NCI-H82 treated with DMSO at 0.1 percent for 48 hours (cell line): ENCODE results near the gene BLTP1.
"Not testable (repeated sequence)": the region's sequence is repeated elsewhere in the genome, so short reads cannot be mapped to it uniquely, and the experiment has no call there.

Source experiments
- DNase-seq: peaks from one replicate; lab custom pipeline; 2025; ENCODE audit not compliant: unreplicated experiment; lab: John Stamatoyannopoulos, UW

Gene BLTP1, protein sequence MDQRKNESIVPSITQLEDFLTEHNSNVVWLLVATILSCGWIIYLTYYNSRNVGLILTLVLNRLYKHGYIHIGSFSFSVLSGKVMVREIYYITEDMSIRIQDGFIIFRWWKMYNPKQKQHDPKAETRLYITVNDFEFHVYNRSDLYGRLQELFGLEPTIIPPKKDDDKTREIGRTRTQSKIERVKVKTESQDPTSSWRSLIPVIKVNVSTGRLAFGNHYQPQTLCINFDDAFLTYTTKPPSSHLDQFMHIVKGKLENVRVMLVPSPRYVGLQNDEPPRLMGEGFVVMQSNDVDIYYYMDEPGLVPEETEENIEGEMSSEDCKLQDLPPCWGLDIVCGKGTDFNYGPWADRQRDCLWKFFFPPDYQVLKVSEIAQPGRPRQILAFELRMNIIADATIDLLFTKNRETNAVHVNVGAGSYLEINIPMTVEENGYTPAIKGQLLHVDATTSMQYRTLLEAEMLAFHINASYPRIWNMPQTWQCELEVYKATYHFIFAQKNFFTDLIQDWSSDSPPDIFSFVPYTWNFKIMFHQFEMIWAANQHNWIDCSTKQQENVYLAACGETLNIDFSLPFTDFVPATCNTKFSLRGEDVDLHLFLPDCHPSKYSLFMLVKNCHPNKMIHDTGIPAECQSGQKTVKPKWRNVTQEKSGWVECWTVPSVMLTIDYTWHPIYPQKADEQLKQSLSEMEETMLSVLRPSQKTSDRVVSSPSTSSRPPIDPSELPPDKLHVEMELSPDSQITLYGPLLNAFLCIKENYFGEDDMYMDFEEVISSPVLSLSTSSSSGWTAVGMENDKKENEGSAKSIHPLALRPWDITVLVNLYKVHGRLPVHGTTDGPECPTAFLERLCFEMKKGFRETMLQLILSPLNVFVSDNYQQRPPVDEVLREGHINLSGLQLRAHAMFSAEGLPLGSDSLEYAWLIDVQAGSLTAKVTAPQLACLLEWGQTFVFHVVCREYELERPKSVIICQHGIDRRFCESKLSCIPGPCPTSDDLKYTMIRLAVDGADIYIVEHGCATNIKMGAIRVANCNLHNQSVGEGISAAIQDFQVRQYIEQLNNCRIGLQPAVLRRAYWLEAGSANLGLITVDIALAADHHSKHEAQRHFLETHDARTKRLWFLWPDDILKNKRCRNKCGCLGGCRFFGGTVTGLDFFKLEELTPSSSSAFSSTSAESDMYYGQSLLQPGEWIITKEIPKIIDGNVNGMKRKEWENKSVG (N-terminal part only)

DNA sequence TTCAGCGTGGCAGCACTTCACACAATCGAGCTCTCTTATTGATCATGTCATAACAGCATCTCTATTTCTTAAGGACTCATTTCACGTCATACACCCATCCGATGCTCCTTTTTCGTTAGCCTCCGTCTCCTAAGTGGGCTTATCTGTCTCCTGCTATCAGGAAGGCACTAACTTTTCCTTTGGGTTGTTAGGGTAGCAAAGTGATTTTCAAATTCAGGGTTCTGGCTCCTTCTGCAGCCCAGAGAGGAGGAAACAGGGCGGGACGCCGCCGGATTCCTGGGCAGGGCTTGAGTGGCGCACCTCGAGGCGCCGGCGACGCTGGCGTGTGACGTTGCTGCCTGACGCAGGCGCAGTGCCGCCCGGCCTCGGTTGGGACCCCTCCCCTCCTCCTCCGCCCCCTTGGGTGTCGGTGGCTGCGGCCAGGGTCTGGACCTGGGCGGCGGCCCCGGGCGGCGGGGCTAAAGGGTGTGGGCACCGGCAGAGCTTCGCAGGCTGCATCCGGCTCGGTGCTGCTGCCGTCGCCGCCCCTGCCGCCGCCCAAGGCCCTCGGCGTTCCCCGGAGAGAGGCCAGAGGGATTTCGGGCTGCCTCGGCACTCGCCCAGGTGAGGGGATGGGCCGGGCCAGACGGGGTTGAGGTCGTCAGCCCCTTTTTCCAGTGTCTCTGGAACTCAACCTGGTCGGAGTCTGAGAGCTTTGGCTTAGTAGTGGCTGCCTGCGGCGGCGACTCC is at the start of gene BLTP1:
Gene BLTP1, plus strand, starts transcription at position 350 of the 729 bp plus-strand sequence. CDS start 18,317 bp downstream, outside the sequence.
- peak; percentile 60 for DNase-seq

DNA sequence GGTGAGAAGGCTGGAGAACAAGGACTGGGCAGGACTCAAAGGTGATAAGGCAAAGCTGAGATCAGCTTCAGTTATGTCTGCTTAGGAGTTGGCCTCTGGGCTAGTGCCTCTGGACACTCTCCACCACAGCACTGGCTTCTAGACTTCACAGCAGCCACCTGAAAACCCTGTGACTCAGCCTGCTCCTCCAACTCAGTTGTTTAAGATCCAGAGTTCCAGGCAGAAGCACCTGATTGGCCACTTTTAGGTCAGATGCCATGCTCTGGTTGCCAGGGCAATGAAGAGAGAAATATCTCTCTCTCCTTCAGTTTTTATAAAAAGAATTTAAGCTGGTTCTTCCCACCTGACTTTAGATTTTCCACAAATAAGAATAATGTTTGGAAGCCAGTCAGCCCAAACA is 47.9 kb upstream of the BLTP1 start:
- DNase-seq = no peak

DNA sequence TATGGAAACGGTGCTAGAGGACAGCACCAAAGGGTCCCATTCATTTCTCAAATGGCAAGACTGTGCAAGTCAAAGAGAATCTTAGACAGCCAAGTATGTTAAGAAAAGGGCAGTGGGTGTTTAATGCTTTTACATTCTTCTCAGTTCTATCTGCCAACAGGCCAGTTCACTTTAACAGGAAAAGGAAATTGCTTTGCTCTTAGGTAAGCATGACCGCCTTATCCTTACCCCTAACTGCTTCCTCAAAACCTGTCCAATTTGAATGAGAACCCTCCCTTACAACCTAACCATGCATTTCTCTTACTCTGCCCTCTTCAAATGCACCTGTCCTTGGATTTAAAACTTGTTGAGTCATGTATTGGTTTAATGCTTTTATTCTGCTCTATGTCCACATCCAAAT is 44.5 kb upstream of the BLTP1 start:
- no peak for DNase-seq

DNA sequence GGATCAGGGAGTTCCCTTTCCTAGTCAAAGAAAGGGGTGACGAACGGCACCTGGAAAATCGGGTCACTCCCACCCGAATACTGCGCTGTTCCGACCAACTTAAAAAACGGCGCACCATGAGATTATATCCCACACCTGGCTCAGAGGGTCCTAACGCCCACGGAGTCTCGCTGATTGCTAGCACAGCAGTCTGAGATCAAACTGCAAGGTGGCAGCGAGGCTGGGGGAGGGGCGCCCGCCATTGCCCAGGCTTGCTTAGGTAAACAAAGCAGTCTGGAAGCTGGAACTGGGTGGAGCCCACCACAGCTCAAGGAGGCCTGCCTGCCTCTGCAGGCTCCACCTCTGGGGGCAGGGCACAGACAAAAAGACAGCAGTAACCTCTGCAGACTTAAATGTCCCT is 41.8 kb upstream of the BLTP1 start:
- not testable (repeated sequence) for DNase-seq

DNA sequence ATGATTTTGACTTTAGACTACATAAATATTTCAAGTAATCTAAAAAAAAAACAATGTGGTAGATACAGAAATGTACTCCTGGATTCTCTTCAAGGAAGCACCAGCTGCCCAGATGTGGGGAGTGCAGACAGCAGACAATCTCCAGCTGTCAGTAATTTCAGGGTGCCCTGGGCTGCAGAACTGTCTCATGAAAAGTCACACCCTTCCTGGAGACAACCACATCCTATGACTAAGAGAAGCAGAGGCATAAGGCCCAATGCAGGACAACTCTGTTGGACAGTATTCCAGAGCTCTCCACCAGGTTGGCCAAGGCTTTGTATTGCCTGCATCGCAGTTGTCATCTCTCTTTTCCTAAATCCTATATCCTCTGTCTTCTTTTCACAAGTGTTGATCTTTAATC is 34.4 kb upstream of the BLTP1 start:
- DNase-seq = no peak

DNA sequence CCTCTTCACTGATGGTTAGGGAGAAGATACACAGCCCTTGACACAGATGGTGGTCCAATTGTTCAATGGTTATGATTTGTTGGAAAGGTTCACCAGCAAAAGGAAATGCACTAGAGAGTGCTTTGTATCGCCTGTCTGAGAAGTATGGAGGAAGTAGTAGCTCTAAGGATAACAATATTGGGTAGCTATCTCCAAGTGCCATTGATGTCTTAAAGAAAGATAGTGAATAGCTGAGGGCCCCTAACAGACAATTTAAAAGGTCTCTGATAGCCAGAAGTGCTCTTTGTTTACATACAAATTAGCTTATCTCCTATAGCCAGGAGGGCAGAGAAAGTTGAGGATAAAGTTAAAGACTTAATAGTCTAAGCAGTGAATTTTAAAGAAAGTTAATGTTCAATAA is 33.9 kb upstream of the BLTP1 start:
- DNase-seq = no peak

DNA sequence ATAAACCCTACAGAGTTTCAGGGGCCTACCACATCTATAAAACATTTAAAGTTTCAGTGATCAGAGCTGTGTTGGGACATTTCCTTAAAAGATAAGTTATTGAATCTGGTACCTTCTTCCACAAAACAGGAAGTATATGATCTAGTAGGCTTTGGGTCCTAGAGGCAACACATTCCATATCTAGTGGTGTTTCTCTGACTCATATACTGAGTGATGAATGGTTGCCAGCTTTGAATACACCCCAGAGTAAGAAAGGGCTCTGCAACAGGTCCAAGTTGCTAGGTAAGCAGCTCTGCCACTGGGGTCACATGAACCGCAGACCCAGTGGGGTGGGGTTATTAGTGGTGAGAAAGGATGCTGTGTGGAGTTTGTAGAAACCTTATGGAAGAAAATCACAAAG is 32.4 kb upstream of the BLTP1 start:
- no peak for DNase-seq

DNA sequence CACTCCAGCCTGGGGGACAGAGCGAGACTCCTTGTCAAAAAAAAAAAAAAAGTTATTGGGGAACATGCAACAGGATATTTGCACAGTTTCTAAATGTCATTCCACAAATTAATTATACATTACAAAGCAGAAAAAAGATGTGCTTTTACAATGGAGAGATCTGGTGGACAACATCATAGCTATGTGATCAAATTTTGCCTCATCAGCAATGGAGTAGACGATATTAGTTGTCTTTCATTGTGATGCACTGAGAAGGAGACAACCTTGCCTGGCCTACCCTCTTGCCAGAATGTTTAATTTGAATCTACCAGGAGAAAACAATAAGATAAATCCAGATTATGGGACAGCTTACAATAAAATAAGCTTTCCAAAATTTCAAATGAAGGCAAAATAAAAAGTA is 30.5 kb upstream of the BLTP1 start:
- no peak for DNase-seq

DNA sequence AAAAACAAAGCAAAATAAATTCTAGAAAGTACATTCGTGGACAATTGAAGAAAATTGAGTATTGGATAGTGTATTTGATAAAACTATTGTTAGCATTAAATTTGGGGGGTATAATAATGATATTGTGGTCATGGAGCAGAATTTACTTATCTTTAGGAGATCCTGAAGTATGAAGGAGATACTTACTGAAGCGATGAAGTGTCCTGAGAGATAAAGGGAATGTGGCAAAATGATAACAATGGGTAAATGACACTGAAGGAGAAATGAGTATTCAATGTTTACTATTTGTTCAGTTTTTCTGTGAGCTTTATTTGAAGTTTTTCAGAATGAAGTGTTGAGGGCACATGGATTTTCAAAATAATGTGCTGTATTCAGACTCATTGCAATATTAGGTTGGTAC is 30.0 kb upstream of the BLTP1 start:
- no peak for DNase-seq

DNA sequence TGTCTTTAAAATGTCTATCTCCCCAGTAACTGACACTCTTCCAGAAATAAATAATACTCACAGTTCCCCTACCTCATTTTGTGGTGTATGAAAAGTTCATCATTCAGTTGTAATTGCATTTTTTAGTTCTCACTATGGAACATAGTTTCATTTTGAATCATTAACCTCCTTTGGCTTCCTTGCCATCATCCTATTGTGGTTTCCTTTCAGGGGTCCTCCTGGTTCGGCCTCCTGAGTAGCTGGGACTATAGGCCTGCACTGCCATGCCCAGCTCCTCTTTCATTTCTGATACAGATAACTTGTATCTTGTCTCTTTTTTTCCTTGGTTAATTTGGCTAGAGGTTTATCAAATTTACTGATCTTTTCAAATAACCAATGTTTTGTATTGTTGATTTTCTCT is 23.1 kb upstream of the BLTP1 start:
- DNase-seq = no peak

DNA sequence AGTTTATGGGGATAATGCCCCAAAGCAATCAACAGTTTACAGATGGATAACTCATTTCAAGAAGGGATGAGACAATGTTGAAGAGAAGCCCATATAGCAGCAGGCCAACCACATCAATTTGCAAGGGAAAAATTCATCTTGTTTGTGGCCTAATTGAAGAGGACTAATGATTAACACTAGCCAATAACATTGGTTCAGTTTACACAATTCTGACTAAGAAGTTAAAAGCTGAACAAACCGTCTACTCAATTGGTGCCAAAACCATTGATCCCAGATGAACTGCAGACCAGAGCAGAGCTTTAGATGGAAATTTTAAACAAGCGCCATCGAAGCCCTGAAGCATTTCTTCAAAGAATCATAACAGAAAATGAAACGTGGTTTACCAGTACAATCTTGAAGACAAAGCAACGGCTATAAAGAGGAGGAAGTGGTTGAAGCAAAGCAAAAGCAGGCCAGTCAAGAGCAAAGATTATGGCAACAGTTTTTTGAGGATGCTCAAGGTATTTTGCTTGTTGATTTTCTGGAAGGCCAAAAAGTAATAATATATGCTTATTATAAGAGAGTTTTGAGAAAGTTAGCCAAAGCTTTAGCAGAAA is 20.5 kb upstream of the BLTP1 start:
- no peak for DNase-seq

DNA sequence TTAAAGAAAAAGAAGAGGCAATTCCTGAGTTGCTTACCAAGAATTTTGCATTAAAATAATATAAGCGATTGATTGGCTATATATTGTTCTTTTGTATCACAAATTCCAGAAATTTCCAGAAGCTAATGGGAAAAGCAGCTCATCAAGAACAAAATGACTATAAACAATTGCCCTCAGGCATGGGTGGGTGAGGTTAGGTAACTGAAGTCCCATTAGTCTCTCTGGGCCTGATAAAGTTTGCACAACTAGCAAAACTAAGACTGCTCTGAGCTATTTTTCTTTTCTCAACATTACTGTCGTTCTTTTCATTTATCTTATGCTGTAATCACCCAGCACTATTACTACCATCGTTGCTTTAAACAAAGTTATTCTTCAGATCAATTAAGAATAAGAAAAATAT is 19.2 kb upstream of the BLTP1 start:
- DNase-seq = no peak

DNA sequence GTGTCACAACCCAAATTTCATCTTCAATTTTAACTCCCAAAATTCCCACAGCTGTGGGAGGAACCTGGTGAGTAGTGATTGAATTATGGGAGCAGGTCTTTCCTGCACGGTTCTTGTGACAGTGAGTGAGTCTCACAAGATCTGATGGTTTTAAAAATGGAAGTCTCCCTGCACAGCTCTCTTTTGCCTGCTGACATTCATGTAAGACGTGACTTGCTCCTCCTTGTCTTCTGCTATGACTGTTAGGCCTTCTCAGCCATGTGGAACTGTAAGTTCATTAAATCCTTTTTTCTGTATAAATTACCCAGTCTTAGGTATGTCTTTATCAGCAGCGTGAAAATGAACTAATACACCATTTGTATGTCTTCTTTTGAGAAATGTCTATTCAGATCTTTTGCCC is 13.0 kb upstream of the BLTP1 start:
- DNase-seq = no peak

DNA sequence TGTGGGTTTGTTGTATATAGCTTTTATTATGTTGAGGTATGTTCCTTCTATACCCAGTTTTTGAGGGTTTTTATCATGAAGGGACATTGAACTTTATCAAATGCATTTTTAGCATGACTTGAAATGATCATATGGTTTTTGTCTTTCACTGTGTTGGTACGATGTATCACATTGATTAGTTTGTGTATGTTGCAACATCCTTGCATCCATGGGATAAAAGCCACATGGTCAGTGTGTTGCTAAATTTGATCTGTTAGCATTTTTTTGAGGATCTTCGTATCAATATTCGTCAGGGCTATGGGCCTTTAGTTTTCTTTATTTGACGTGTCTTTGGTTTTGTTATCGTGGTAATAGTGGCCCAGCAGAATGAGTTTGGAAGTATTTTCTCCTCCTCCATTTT is 11.3 kb upstream of the BLTP1 start:
- no peak for DNase-seq

DNA sequence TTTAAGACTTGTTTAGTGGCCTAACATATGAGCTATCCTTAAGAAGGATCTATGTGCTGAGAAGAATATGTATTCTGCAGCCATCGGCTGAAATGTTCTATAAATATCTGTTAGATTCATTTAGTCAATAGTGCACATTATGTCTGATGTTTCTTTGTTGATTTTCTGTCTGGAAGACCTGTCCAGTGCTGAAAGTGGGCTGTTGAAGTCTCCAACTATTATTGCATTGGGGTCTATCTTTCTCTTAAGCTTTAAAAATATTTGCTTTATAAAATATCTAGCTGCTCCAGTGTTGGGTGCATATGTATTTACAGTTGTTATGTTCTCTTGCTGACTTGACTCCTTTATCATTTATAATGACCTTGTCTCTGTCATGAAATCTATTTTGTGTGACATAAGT is 9.4 kb upstream of the BLTP1 start:
- no peak for DNase-seq

DNA sequence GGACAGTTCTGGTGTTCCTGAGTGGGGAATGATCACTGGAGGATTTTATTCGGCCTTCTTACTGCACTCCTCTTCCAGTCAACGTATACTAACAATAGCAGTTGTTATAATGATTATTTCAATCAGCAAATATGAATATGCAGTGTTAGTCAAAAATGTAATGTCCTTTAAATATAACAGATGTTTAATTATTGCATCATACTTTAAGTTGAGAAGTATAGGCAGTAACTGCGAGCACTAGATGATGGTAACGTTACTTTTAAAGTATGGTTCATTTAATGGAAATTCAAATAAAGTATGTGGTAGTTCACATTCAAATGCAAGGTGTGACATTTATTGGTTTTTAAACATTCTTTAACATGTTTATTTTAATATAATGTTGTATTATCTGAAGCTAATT is 5.5 kb upstream of the BLTP1 start:
- DNase-seq = no peak

DNA sequence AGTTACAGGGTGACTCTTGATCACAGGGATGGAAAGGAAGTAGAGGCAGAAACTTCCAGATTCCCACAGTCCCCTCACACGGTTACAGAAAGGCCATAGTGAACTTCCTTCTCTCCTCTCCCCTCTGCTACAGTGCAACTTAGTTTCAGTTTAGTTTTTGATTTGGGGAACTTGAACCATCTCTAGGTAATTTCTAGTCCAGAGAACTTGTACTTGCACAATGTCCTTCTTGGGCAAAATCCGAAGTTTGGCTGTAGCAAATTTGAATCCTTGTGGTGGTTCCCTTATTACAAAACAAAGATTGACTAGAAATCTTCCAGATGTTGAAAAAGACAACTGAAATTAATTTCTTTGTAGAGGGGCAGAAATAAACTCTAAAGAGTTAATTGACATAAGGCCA is 1.2 kb upstream of the BLTP1 start:
- no peak for DNase-seq

DNA sequence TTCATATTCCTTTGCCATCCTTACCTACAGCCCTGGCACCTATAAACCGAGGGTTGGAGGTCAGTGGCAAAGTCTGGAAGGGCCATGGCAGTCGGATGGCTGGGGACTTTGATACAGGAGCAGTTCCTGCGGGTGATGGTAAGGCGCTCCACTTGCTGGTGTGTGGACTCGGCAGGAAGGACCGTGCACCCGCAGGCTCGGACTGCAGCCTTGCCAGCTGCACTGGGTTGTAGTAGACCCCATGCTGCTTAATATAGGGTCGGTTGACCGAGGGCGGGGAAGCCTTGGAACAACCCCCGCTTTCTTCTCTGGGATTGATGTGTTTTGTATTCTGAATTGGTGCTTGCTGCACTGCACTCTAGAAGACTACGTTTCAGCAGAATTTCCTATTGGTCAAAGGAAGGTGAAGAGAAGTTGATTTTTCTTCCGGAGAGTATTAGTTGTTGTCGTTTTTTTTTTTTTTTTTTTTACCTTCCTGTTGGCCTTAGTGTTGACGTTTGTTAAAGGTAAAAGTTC is 638 bp downstream of the BLTP1 start:
- DNase-seq = no peak

DNA sequence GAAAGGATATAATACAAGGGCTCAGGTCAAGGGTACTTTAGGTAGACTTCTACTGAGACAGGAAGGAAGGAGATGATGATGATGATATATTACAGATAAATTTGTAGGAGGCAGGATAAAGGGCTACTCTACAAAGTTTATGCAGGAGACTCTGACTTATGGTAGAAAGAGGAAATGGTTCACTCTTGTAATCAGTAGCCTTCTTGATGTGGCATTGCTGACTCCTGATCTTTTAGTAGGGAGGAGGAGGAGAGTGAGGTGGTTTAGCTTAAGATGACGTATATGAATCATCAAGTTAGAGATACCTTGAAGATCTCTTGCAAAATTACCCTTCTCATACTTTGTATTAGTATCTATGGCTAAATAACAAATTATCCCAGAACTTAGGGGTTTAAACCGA is 4.7 kb downstream of the BLTP1 start:
- no peak for DNase-seq

DNA sequence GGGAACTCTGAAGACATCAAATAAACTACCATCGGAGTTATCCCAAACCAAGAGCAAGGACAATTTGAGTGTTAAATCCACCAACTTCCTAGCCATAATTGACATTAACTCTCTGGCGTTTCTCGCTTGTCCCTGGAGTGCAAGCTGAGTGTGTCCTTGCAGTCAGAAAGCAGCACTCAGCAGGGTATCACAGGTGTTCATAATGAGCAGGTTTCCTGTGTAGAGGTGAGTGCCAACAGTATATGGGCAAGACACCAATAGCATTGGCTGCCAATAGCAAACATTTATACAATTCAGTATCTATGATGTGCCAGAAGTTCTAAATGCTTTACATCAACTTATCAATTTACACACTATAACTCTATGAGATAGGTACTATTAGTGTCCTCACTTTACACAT is 11.2 kb downstream of the BLTP1 start:
- no peak for DNase-seq
